GM21423 (cell line): ENCODE measurements around the gene EFHC2.

ENCODE experiments used
- ATAC-seq: cut with Tn5 transposase; IDR thresholded peaks from one replicate; pipeline ENCODE4 v1.9.1; 2021; ENCODE audit warnings: mild to moderate bottlenecking, moderate library complexity; ENCODE audit not compliant: unreplicated experiment

EFHC2 gene

DNA sequence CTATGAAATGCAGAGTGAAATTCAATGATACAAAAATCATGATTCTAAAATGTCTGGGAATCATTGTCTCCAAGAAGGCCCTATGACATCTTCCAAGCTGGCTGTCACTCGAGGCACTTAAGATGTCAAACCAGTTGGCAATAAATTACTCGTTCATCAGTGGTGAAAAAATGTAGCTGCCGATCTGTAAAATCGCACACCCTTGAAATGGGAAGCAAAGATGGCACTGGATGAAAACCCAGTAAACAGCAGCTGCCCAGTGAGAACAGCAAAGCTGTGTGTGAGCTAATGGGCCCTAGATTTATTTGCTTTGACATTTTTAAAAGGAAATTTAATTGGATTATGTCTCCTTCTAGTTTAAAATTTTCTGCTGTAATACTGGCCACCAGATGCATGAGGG, 188.3 kb downstream of the EFHC2 start:
- no peak for ATAC-seq

DNA sequence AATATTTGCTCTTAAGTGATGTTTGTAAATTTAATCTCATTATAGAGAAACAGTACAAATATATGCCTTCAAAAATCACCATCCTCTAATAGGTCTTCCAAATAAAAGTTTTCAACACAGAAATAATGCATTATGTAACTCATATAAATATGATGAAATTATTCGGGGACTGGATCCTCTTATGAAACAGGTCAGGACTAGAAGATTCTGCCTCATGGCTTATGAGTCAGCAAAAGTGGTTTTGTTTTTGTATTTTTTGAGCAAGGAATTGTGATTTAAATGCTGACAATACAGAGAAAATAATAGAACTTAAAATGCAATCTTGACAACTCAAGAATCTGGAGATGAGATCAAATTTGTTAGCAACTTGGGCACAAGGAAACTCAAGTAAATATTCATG, 190.6 kb downstream of the EFHC2 start:
- no peak for ATAC-seq

DNA sequence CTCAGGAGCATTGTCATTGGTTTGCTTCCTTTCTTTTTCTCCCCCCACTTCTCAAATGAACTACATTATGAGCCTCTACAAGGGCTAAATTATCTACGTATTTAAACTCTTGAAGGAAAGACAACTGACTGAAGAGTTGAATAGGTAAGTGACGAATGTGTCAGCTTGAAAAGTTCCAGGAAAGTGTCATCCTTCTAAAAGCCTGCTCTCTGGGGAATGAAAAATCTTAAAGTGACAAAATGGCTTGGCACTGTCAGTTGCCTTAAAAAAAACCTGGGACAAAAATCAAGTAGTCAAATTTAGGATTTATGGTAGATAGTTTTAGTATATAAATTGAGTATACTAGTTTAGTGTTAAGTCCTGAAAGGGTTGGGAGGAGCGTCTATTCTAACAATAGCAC, 196.3 kb downstream of the EFHC2 start:
- no peak for ATAC-seq

DNA sequence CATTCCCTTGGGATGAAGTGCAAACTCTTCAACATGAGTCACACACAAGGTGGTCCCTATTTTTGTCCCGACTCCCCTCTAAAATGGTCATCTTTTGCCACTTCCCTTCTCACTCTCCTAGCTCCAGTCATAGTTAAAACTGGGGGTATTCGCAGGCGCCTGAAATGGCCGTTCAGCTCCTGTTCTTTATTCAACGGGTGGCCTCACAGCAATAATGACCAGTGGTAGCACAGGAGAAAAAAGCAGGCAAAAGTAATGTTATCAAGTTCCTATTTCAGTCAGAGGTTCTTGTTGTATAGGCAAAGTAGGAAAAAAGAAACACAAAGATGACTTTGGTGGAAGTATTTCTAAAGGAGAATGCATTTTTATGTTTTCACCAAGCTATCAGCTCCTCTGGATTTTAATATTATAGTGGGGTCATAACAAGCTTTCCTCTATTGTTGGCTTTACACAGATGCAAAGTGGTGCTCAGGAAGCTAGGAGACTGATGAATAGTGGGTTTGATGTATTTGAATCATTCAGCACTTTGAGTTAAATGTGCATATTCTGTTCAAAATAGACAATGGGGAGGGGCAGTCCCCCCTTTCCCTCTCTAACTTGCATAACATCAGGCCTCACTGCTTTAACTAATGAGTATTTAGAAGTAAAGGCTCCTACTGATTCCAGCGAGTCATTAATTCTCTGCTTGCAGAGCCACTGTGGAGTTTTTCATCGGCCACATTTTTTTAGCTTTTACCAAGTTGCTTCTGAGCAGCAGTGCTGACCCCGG, 199.1 kb downstream of the EFHC2 start:
- no peak for ATAC-seq

DNA sequence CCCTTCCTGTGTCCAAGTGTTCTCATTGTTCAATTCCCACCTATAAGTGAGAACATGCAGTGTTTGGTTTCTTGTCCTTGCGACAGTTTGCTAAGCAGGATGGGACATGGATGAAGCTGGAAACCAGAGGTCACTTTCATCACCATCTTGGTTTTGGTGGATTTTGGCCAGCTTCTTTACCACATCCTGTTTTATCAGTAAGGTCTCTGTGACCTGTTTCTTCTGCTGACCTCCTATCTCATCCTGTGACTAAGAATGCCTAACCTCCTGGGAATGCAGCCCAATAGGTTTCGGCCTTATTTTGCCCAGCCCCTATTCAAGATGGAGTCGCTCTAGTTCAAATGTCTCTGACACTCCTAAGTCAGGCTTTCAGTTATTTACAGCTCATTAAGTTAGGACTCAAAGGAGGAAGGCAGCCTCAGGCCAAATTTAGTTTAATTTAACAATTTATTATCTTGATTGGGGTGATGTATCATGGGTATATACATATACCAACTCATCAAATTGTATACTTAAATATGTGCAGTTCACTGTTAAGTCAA, 200.3 kb downstream of the EFHC2 start:
- ATAC-seq: no peak

DNA sequence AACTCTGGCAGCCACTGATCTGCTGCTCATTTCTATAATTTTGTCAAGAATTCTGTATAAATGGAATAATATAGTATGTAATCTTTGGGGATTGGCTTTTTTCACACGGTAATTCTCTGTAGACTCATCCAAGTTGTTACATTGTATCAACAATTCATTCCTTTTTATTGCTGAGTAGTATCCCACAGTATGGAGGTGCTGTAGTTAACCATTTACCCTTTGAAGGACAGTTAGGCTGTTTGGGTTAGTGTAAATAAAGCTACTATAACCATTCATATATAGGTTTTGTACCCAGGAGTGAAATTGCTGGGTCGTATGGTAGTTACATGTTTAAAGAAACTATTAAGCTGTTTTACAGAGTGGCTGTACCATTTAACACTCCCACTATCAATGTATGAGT, 213.3 kb downstream of the EFHC2 start:
- no peak for ATAC-seq

DNA sequence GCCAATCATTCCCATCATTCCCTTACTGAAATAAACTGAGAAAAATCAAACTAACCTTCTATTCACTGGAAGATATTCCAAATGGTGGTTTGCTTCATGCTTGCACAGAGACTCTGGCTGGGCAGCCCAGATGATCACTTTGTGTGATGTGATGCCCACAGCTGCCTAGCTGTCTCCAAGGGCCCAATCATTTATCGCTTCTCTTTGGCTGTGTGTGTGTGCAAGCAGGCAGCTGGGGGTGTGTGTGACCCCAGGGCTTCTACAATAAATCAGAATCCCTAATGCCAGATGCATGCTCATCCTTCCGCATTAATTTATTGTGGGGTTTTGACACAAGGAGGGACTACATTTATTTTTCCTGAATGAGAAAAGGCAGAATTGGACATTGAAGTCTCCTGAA, 230.1 kb downstream of the EFHC2 start:
- ATAC-seq: no peak

DNA sequence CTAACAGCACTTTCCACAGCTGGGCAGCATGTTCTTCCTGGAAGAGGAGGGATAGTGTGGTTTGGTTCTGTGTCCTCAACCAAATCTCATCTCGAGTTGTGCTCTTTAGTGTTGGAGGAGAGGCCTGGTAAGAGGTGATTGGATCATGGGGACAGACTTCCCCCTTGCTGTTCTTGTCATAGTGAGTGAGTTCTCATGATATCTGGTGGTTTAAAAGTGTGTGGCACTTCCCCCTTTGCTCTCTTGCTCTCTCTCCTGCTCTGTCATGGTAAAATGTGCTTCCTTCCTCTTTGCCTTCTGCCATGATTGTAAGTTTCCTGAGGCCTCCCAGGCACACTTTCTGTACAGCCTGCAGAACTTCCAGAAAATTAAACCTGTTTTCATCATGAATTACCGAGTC, 236.6 kb downstream of the EFHC2 start:
- ATAC-seq: no peak

DNA sequence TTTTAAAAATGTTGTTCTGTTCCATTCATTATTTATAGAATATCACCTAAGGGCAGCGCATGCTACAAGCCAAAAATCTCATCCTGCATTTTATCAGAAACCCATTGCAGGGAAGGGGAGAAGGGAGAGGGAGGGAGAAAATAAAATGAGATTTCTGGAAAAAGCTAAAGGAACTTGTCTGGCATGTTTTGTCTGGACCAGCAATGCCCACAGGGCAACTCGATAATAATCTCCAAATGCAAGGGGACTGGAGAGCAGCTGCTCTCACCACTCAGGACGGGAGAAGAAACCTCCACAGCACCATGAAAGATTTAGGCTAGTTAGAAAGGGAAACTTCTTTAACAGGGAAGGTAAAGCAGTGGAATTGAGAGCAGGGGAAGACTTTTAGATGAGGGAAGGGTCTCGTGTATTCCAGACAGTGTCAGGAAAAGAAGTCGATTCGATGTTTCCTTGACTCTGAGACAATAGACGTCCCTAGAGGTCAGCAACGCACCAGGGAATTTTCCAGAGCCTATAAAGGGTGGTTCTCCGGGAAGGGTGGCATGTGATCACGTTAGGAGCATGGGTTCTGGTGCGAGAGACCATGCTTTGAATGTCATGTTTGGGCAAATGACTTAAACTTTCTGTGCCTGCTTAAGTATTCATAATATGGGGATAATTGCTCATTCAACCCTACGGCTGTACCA, 238.1 kb downstream of the EFHC2 start:
- ATAC-seq: no peak

DNA sequence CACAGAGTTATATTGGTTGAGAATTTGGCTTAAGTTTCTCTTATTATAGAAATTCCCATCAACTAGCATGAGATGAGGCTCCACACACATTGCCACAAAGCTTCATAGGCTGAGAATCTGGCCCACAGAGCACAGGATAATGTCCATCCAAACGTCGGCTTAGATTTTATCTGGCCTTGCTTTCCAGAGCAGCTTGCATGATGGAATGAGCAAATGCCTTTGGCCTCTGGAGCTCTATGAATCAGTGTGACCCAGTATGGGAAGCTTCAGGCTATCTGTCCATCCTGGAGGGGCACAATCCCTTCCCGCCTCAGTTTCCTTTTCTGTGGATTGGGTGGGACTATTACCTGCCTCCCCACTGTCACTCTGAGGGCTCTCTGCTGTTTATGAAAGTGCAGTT, 238.8 kb downstream of the EFHC2 start:
- no peak for ATAC-seq

DNA sequence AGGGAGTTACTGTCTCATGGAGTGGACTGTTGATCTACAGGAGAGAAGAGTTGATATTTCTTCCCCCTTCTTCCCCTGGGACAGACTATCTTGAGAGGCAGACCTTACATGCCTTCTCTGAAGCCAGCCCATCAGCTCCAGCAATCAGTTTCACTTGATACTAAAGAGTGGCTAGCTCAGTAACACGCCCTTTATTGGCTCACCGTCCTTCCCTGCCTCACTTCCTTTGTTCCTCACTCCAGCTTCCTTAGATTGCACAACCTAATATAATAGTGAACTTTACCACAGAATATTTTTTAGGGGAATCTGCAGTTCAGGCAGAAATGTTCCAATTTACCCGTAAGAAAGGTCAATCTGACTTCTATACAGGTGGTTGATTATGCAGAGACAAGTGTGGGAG, 242.2 kb downstream of the EFHC2 start:
- ATAC-seq: no peak

DNA sequence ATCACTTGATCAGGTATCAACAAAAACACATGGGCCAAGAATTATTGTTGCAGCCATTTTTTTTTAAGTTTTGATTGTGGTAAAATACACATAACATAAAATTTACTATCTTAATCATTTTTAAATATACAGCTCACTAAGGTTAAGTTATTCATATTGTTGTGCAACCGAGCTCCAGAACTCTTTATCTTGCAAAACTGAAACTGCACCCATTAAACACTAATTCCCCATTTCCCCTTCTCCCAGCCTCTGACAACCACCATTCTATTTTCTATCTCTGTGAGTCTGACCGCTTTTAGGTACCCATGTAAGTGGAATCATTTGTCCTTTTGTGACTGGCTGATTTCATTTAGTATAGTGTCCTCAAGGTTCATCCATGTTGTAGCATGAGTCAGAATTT, 244.1 kb downstream of the EFHC2 start:
- no peak for ATAC-seq
